ENCODE data around the gene POLD3. TPM values are rescaled to one million over a fixed set of nuclear protein-coding genes. Genes with fewer than 3 reads are reported as not detected.

The POLD3 gene
- total RNA-seq, 1 experiment from 2014 or later = 18.9 TPM

GRCh38 chr11:74626130-74626529 is 33.7 kb downstream of the POLD3 start:
- peaks cover 11% of the 10 kb centered on the region; the same call in 1 of the 2 replicates for H3K79me2 ChIP-seq (ENCODE audit: insufficient read depth, low read length)
- TF ChIP-seq ELF1 (IDR thresholded peaks at IDR 0.05; ENCODE audit: borderline replicate concordance, low read depth) (no peak), POLR2AphosphoS5 (IDR thresholded peaks at IDR 0.05; ENCODE audit: low read depth, low read length) (no peak), SIN3A (IDR thresholded peaks at IDR 0.05; ENCODE audit: low read depth) (no peak), EGR1 (IDR thresholded peaks at IDR 0.05; ENCODE audit: low read depth) (no peak), CBX3 (IDR thresholded peaks at IDR 0.05; ENCODE audit: low read depth) (no peak), POLR2A (IDR thresholded peaks at IDR 0.05; ENCODE audit: borderline replicate concordance, extremely low read depth, insufficient read depth, insufficient read length) (no peak)
- H3K4me1 ChIP-seq (ENCODE audit: control insufficient read depth in 1 of 2, insufficient read depth in 2 of 2, low read length in 2 of 2) = peaks cover 6 to 13% of the 10 kb centered on the region in 2 experiments
- POLR2A ChIA-PET = no interaction called here
- no peak overlapping the region for H2AFZ ChIP-seq (ENCODE audit: low read depth, low read length, poor library complexity, severe bottlenecking)
- no peak overlapping the region for H3K4me2 ChIP-seq (ENCODE audit: low read length)
- intact Hi-C loops (cut with micrococcal nuclease) = no loop called here
- H3K27ac ChIP-seq (ENCODE audit: low read depth, low read length) = no peak overlapping the region
- 0 out of 2 replicates have a peak, but pooled peaks cover 5% of the 10 kb centered on the region for H4K20me1 ChIP-seq (ENCODE audit: insufficient read depth)
- RAD21 ChIA-PET (ENCODE audit: low non-redundant PET in 1 of 2, low total read pairs in 2 of 2, uncharacterized antibody in 2 of 2, unreplicated experiment in 2 of 2) = no interaction called here
- DNase-seq (ENCODE audit: low read depth, low spot score) = no peak
- no peaks in the 10 kb centered on the region for H3K9me2 ChIP-seq (ENCODE audit: insufficient read depth)
- H3K27me3 ChIP-seq (ENCODE audit: insufficient read depth, low read length) = no peaks in the 10 kb centered on the region
- ATAC-seq = no peak
- no peak overlapping the region for H3K9ac ChIP-seq (ENCODE audit: low read length)
- H3K9me3 ChIP-seq (ENCODE audit: control insufficient read depth in 1 of 2, insufficient read depth in 1 of 2, low read depth in 1 of 2, low read length in 2 of 2) = no peaks in the 10 kb centered on the region
- CTCF ChIA-PET = no interaction called here
- BruUV-seq (replicated peaks) = no TSS peak
- no peak overlapping the region for H3K4me3 ChIP-seq (replicated peaks in 1 of 2; ENCODE audit: low read depth in 1 of 2, low read length in 2 of 2)
- peaks cover 2 to 9% of the 10 kb centered on the region in 2 experiments; a peak in 1 of 4 replicates for H3K36me3 ChIP-seq (ENCODE audit: control insufficient read depth in 1 of 2, insufficient read depth in 2 of 2, low read length in 2 of 2)

GRCh38 chr11:74626604-74627003 is 34.2 kb downstream of the POLD3 start:
- DNase-seq (ENCODE audit: low read depth, low spot score) = no peak
- no peak for ATAC-seq
- Histone ChIP-seq H4K20me1 (ENCODE audit: insufficient read depth) (0 out of 2 replicates have a peak, but pooled peaks cover 5% of the 10 kb centered on the region), H3K4me1 (ENCODE audit: control insufficient read depth in 1 of 2, insufficient read depth in 2 of 2, low read length in 2 of 2) (peaks cover 11 to 18% of the 10 kb centered on the region in 2 experiments), H3K36me3 (ENCODE audit: control insufficient read depth in 1 of 2, insufficient read depth in 2 of 2, low read length in 2 of 2) (peaks cover 2 to 9% of the 10 kb centered on the region in 2 experiments; a peak in 1 of 4 replicates), H2AFZ (ENCODE audit: low read depth, low read length, poor library complexity, severe bottlenecking) (no peak overlapping the region), H3K9me3 (ENCODE audit: control insufficient read depth in 1 of 2, insufficient read depth in 1 of 2, low read depth in 1 of 2, low read length in 2 of 2) (no peaks in the 10 kb centered on the region), H3K27me3 (ENCODE audit: insufficient read depth, low read length) (no peaks in the 10 kb centered on the region), H3K4me2 (ENCODE audit: low read length) (no peak overlapping the region), H3K27ac (ENCODE audit: low read depth, low read length) (no peak overlapping the region), H3K79me2 (ENCODE audit: insufficient read depth, low read length) (peaks cover 11% of the 10 kb centered on the region; the same call in 1 of the 2 replicates), H3K4me3 (replicated peaks in 1 of 2; ENCODE audit: low read depth in 1 of 2, low read length in 2 of 2) (no peak overlapping the region), H3K9ac (ENCODE audit: low read length) (no peak overlapping the region), H3K9me2 (ENCODE audit: insufficient read depth) (no peaks in the 10 kb centered on the region)
- ChIA-PET POLR2A (no interaction called here), CTCF (no interaction called here), RAD21 (ENCODE audit: low non-redundant PET in 1 of 2, low total read pairs in 2 of 2, uncharacterized antibody in 2 of 2, unreplicated experiment in 2 of 2) (no interaction called here)
- no TSS peak for BruUV-seq (replicated peaks)
- TF ChIP-seq JUND (IDR thresholded peaks at IDR 0.05) (no peak), CEBPB (IDR thresholded peaks at IDR 0.05; ENCODE audit: low read depth) (no peak), POLR2A (IDR thresholded peaks at IDR 0.05; ENCODE audit: borderline replicate concordance, extremely low read depth, insufficient read depth, insufficient read length) (no peak), ZNF274 (IDR thresholded peaks at IDR 0.05; ENCODE audit: low read depth, low read length) (no peak), RAD21 (IDR thresholded peaks at IDR 0.05; ENCODE audit: low read depth) (no peak), EGR1 (IDR thresholded peaks at IDR 0.05; ENCODE audit: low read depth) (no peak), SIN3A (IDR thresholded peaks at IDR 0.05; ENCODE audit: low read depth) (no peak), SRF (IDR thresholded peaks at IDR 0.05; ENCODE audit: low read depth) (no peak), SP1 (IDR thresholded peaks at IDR 0.05; ENCODE audit: low read depth) (no peak), CBX3 (IDR thresholded peaks at IDR 0.05; ENCODE audit: low read depth) (no peak), ZFX (IDR thresholded peaks at IDR 0.05) (no peak)
- intact Hi-C loops (cut with micrococcal nuclease) = no loop called here
